Effector memory CD4-positive, alpha-beta T cell (primary cell): Measurements from ENCODE around the gene MFSD11.
"Not testable (repeated sequence)": the region's sequence is repeated elsewhere in the genome, so short reads cannot be mapped to it uniquely, and the experiment has no call there.

Source experiments
- DNase-seq, 3 donors: peaks; one replicate each; pipeline ENCODE4 v3.0.0-alpha.2; 2020
- H3K27ac ChIP-seq: 2 replicates; pipeline ENCODE4 v1.7.0; 2013; ENCODE audit warnings: mild to moderate bottlenecking, low read length, moderate library complexity; ENCODE audit not compliant: insufficient read depth, poor library complexity, severe bottlenecking
- H3K27me3 ChIP-seq: replicated peaks from 2 replicates; pipeline ENCODE4 v1.7.0; 2013; ENCODE audit warnings: mild to moderate bottlenecking, low read length; ENCODE audit not compliant: insufficient read depth, control insufficient read depth, poor library complexity, severe bottlenecking
- H3K36me3 ChIP-seq: 2 replicates; pipeline ENCODE4 v1.7.0; 2013; ENCODE audit warnings: mild to moderate bottlenecking, low read length, moderate library complexity; ENCODE audit not compliant: control insufficient read depth, insufficient read depth
- H3K4me1 ChIP-seq: 2 replicates; pipeline ENCODE4 v1.7.0; 2013; ENCODE audit warnings: low read length, mild to moderate bottlenecking; ENCODE audit not compliant: control insufficient read depth, insufficient read depth, poor library complexity, severe bottlenecking
- H3K4me3 ChIP-seq: 2 replicates; pipeline ENCODE4 v1.7.0; 2013; ENCODE audit warnings: low read length, low read depth, mild to moderate bottlenecking; ENCODE audit not compliant: insufficient read depth, poor library complexity, severe bottlenecking
- H3K9me3 ChIP-seq: 2 replicates; pipeline ENCODE4 v1.7.0; 2013; ENCODE audit warnings: mild to moderate bottlenecking, low read length, moderate library complexity; ENCODE audit not compliant: control insufficient read depth

Gene MFSD11

DNA sequence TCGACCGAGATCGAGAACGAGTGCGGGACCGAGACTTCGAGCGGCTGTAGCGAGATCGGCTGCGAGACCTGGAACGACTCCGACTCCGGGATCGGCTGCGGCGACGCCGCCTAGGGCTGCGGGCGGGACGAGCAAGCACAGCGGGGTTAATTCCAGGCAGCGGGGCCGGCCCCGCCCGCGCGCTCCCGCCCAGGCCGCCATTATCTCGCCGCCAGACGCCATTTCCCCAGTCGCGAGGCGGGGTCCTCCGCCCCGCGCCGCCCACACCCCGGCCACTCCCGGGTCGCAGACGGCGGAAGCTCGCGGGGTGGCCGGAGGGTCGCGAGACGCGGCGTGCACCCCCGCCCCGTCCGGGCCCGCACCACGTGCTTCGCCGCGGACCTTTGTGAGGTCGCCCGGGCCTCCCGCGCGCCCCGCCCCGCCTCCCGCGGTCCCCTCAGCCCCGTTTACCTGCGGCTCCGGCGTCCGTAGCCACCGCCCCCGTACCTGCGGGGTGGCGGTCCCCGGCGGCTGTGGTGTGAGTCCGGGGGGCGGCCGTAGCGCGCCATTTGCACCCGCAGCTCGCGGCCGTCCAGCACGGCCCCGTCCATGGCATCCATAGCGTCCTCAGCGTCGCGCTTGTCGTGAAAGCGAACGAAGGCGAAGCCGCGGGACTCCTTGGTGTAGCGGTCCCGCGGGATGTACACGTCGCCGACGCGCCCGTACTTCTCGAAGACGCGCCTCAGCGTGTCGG is 1.4 kb upstream of the MFSD11 start:
- Histone ChIP-seq H3K27ac (peak overlapping the region; percentile 97), H3K9me3 (no peaks in the 10 kb centered on the region), H3K4me3 (peak overlapping the region; percentile 97), H3K4me1 (peaks cover 17% of the 10 kb centered on the region), H3K27me3 (no peaks in the 10 kb centered on the region), H3K36me3 (peaks cover 40% of the 10 kb centered on the region)
- peak; percentile 49 to 64 (median 53) for DNase-seq

DNA sequence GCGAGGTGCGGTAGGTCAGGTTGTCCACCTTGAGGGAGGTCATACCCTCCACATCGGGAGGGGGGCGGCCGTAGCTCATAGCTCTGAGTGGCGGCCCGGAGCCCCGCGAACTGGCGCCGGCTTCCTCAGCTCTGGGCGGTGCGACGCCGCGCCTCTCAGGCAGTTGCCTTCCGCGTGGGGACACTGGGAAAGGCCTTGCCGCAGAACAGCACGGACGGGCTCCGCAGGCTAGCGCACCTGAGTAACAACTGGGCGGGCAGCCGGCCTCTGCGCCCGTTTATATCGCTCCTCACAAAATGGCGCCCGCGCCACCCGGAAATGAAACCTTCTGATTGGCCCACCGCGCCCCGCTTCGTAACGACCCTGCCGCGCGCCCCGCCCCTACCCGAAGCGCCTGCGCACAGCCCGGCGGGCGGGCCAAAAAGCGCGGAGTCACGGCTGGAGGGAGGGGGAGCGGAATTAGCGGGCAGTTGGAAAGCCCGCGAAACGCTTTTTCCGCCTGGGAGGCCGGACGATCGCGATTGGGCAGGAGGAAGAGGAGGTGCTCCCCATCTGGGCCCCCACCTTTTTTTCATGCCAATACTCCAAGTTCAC is 740 bp upstream of the MFSD11 start, which contains the start of gene SRSF2:
Gene SRSF2 (minus strand): TSS at position 250 of the 594 bp plus-strand sequence. CDS start 171 bp downstream, at position 79.
- H3K36me3 ChIP-seq: peaks cover 42% of the 10 kb centered on the region
- DNase-seq: peak; percentile 98 to 99 (median 99)
- H3K4me3 ChIP-seq: peak within 1 kb of the TSS; percentile 97
- peaks cover 17% of the 10 kb centered on the region for H3K4me1 ChIP-seq
- H3K9me3 ChIP-seq: no peaks in the 10 kb centered on the region
- H3K27ac ChIP-seq: peak within 1 kb of the TSS; percentile 97
- no peaks in the 10 kb centered on the region for H3K27me3 ChIP-seq

DNA sequence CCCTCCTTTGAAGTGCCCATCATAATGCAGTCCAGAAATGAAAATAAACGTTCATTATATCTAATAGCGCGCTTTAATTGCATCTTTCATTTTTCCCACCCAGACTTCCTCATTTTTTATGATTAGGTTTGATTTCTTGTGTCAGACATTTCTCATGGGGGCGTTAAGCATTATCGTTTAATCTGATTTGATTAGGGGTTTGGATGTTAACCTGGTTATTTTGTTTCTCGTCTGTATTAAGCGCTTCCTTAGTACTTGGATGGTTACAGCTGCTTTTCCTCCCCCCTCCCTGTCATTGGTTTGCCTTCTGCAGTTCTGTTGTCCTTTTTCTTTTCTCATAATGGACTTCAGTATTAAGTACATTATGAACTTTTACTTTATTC is 540 bp downstream of the MFSD11 start:
- DNase-seq: no peak

DNA sequence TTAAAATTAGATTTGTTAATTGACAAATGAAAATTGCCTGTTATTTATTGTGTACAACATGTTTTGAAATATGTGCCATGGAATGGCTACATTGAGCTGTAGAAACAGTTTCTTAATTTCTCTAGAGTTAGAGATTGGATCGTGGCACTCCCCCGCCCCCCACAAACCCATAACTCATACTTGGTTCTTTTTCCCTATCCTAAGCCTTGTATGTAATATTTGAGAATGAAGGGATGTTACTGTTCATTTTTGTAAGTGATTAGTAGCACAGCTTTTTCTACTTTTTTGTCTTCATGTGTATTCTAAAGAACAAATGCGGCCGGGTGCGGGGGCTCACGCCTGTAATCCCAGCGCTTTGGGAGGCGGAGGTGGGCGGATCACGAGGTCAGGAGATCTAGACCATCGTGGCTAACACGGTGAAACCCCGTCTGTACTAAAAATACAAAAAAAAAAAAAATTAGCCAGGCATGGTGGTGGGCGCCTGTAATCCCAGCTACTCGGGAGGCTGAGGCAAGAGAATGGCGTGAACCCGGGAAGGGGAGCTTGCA is 1.7 kb downstream of the MFSD11 start:
- H3K36me3 ChIP-seq: peaks cover 33% of the 10 kb centered on the region
- H3K4me1 ChIP-seq, H3K27me3 ChIP-seq, H3K4me3 ChIP-seq, H3K9me3 ChIP-seq, DNase-seq, H3K27ac ChIP-seq: not testable (repeated sequence)

More for the DNA sequence above, 540 bp downstream of the MFSD11 start:
- no peaks in the 10 kb centered on the region for H3K9me3 ChIP-seq
- H3K36me3 ChIP-seq: peaks cover 33% of the 10 kb centered on the region
- peak overlapping the region; percentile 65 for H3K4me3 ChIP-seq
- peak overlapping the region; percentile 97 for H3K27ac ChIP-seq
- no peaks in the 10 kb centered on the region for H3K27me3 ChIP-seq
- H3K4me1 ChIP-seq: peaks cover 16% of the 10 kb centered on the region

DNA sequence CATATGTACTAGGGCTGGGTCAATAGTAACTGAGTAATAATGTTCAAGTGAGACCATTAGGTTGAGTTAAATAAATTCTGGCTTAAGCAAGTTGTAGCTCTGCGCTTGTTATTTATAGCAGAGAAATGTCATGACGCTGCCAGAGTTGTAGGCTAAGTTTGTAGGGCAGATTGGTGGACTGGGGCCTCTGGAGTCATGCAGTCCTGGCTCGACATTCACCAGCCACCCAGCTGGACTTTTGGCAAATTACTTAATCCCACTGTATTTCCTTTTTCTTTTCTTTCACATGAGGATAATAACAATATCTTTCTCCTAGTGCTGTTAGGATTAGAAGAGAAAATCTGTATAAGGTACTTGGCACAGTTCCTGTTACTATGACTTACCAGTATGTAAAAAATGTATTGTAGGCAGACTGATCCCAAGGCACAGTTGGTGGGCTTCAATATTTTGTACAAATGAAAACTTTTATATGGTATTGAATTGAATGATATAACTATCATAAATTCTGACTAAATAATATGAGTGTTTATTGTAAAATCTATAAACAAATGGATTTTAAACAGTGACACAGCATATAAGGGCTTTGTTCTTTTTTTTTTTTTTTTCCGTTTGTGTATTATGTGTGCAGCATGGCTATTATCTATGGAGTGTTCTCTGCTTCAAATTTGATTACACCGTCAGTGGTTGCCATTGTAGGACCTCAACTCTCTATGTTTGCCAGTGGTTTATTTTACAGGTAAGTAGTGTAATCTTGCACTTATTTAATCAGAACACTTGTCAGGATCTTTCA is 2.6 kb downstream of the MFSD11 start:
- Histone ChIP-seq H3K4me1 (peaks cover 6% of the 10 kb centered on the region), H3K27me3 (no peaks in the 10 kb centered on the region), H3K27ac (no peak overlapping the region), H3K9me3 (no peaks in the 10 kb centered on the region), H3K36me3 (peaks cover 35% of the 10 kb centered on the region), H3K4me3 (no peak overlapping the region)
- no peak for DNase-seq

DNA sequence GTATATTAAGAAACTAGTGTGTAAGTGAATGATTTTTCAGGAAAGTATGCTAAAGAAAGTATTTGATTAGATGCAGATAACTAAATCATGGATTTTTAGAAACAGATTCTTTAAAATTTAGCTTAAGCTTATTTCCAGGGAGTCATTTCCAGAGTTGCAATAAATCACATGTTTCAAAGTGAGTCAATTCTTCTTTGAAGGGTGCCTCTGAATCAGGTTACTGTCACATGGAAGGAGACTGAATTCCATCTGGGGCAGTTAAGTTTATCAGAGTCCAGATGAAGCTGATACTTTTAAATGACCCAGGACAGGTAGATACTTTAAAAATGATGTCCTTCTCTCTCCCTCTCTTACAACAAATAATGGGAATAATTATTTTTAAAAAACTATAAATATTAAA is 5.0 kb downstream of the MFSD11 start:
- Histone ChIP-seq H3K4me3 (no peak overlapping the region), H3K27ac (no peak overlapping the region), H3K4me1 (peaks cover 6% of the 10 kb centered on the region), H3K27me3 (no peaks in the 10 kb centered on the region), H3K36me3 (peaks cover 29% of the 10 kb centered on the region), H3K9me3 (no peaks in the 10 kb centered on the region)
- DNase-seq: no peak

DNA sequence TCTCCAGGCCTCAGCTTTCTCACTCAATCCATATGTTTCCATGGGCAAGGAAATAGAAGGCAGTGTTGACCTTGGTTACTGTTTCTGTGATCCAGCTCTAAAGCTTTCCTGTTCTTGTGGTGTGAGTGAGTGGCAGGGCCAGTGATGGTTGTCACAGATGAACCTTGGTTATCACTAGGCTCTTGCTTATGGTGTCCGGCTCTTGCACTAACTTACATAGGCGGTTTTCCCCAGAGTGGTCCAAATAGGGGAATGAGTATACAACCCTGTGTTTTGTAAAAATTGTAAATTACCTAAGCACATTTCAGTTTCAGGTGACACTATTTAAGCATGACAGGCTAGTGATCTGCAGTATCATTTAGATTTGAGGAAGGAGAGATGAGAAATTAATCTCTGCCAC is 6.8 kb downstream of the MFSD11 start:
- H3K27ac ChIP-seq: no peak overlapping the region
- H3K9me3 ChIP-seq: no peaks in the 10 kb centered on the region
- no peak for DNase-seq
- no peaks in the 10 kb centered on the region for H3K4me1 ChIP-seq
- no peak overlapping the region for H3K4me3 ChIP-seq
- no peaks in the 10 kb centered on the region for H3K27me3 ChIP-seq
- peaks cover 35% of the 10 kb centered on the region for H3K36me3 ChIP-seq

DNA sequence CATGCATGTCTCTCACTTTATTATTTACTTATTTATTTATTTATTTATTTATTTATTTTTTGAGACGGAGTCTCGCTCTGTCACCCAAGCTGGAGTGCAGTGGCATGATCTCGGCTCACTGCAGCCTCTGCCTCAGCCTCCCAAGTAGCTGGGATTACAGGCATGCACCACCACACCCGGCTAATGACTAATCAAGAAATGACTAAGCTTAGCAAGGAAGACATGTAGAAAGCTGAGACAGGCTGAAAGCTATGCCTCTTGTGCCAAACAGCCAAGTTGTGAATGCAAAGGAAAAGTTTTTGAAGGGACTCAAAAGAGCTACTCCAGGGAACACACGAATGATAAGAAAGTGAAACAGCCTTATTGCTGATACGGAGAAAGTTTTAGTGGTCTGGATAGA is 7.9 kb downstream of the MFSD11 start:
- peaks cover 35% of the 10 kb centered on the region for H3K36me3 ChIP-seq
- H3K27me3 ChIP-seq, DNase-seq, H3K4me1 ChIP-seq, H3K27ac ChIP-seq, H3K9me3 ChIP-seq, H3K4me3 ChIP-seq: not testable (repeated sequence)

DNA sequence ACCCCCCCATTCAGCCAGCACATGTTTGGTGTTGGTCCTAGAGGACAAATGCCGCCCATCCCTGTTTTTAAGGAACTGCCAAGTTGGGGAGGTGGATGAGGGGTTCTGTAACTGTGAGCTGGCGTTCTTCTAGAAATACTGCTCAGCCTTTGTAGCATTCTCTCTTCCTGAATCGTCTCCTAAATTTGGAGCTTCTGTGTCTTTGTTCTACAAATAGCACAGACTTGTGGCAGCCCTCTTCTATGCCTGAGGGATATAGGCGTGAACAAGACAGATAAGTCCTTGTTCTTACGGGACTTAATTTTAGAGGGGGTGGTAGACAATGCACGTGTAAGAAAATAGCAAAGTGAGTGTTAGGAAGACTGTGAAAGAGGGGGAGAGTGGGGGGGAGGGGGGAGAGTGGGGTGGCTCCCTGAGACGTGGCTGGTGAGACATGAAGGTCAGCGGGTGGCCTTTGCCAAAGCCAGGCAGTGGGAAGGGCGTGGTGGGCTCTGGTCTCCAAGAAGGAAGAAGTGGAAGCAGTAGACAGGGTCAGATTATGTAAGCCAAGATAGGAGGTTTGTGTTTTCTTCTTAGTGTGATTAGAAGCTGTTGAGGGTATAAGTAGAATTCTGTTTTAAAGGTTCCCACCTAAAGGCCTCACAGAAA is 9.9 kb downstream of the MFSD11 start:
- H3K36me3 ChIP-seq: peaks cover 29% of the 10 kb centered on the region
- no peaks in the 10 kb centered on the region for H3K9me3 ChIP-seq
- H3K27ac ChIP-seq: no peak overlapping the region
- no peak for DNase-seq
- H3K27me3 ChIP-seq: no peaks in the 10 kb centered on the region
- H3K4me1 ChIP-seq: peaks cover 16% of the 10 kb centered on the region
- H3K4me3 ChIP-seq: no peak overlapping the region
